Ishikawa (cell line): ENCODE data around the gene RARS2.

Experiments
- CEBPB ChIP-seq: IDR thresholded peaks from 2 replicates; pipeline ENCODE4 v1.6.1; 2012
- CREB1 ChIP-seq: IDR thresholded peaks from 2 replicates; pipeline ENCODE4 v1.6.1; 2012; ENCODE audit warnings: low read depth
- EGR1 ChIP-seq: IDR thresholded peaks from 2 replicates; pipeline ENCODE4 v1.6.1; 2012
- EP300 ChIP-seq: IDR thresholded peaks from 2 replicates; pipeline ENCODE4 v1.6.1; 2012; ENCODE audit warnings: borderline replicate concordance
- FOXM1 ChIP-seq: IDR thresholded peaks from 2 replicates; pipeline ENCODE4 v1.6.1; 2012; ENCODE audit warnings: low read depth, borderline replicate concordance
- MAX ChIP-seq: IDR thresholded peaks from 2 replicates; pipeline ENCODE4 v1.6.1; 2012
- NFIC ChIP-seq: IDR thresholded peaks from 2 replicates; pipeline ENCODE4 v1.6.1; 2012
- RAD21 ChIP-seq: IDR thresholded peaks from 2 replicates; pipeline ENCODE4 v1.6.1; 2012; ENCODE audit warnings: low read depth
- REST ChIP-seq: IDR thresholded peaks from 2 replicates; pipeline ENCODE4 v1.6.1; 2012; ENCODE audit warnings: low read depth, mild to moderate bottlenecking
- TAF1 ChIP-seq: IDR thresholded peaks from 2 replicates; pipeline ENCODE4 v1.6.1; 2012; ENCODE audit warnings: low read depth, mild to moderate bottlenecking
- TCF12 ChIP-seq: IDR thresholded peaks from 2 replicates; pipeline ENCODE4 v1.6.1; 2012; ENCODE audit warnings: low read depth
- TEAD4 ChIP-seq: IDR thresholded peaks from 2 replicates; pipeline ENCODE4 v1.6.1; 2012
- USF1 ChIP-seq: IDR thresholded peaks from 2 replicates; pipeline ENCODE4 v1.6.1; 2012
- YY1 ChIP-seq: IDR thresholded peaks from 2 replicates; pipeline ENCODE4 v1.6.1; 2012; ENCODE audit warnings: low read depth
- ZBTB7A ChIP-seq: IDR thresholded peaks from 2 replicates; pipeline ENCODE4 v1.6.1; 2012; ENCODE audit warnings: low read depth

RARS2 gene

GRCh38 chr6:87551799-87552198 is 38.0 kb downstream of the RARS2 start:
- TF ChIP-seq CEBPB = no peak
- no peak for TF ChIP-seq ZBTB7A
- TF ChIP-seq EGR1 = no peak
- no peak for TF ChIP-seq EP300
- no peak for TF ChIP-seq TCF12
- no peak for TF ChIP-seq YY1
- TF ChIP-seq REST = no peak
- no peak for TF ChIP-seq FOXM1
- no peak for TF ChIP-seq RAD21
- no peak for TF ChIP-seq TEAD4
- TF ChIP-seq TAF1 = no peak
- TF ChIP-seq USF1 = no peak
- no peak for TF ChIP-seq CREB1
- TF ChIP-seq MAX = no peak
- no peak for TF ChIP-seq NFIC

GRCh38 chr6:87544474-87544735 is 45.4 kb downstream of the RARS2 start:
- TF ChIP-seq USF1 = no peak
- no peak for TF ChIP-seq FOXM1
- no peak for TF ChIP-seq RAD21
- TF ChIP-seq EGR1 = no peak
- no peak for TF ChIP-seq TEAD4
- TF ChIP-seq REST = no peak
- TF ChIP-seq CEBPB = no peak
- TF ChIP-seq EP300 = no peak
- no peak for TF ChIP-seq YY1
- TF ChIP-seq TCF12 = no peak
- TF ChIP-seq MAX = no peak
- TF ChIP-seq TAF1 = no peak
- no peak for TF ChIP-seq ZBTB7A
- TF ChIP-seq NFIC = no peak
- TF ChIP-seq CREB1 = no peak

- no peak for TF ChIP-seq YY1
- no peak for TF ChIP-seq NFIC
- TF ChIP-seq TAF1 = no peak
- TF ChIP-seq USF1 = no peak
Observed at GRCh38 chr6:87543696-87544473, 45.9 kb downstream of the RARS2 start.

- TF ChIP-seq CREB1 = no peak
- no peak for TF ChIP-seq ZBTB7A
- TF ChIP-seq TCF12 = no peak
- no peak for TF ChIP-seq NFIC
- no peak for TF ChIP-seq TEAD4
- TF ChIP-seq YY1 = no peak
- TF ChIP-seq MAX = no peak
- TF ChIP-seq RAD21 = no peak
- TF ChIP-seq TAF1 = no peak
- no peak for TF ChIP-seq USF1
- no peak for TF ChIP-seq FOXM1
- TF ChIP-seq EP300 = no peak
- TF ChIP-seq REST = no peak
- no peak for TF ChIP-seq EGR1
Observed at GRCh38 chr6:87541744-87542143, 48.0 kb downstream of the RARS2 start.
